H1 (cell line): ENCODE data around the gene FOXO1. TPM values are rescaled to one million over a fixed set of nuclear protein-coding genes. Genes with fewer than 3 reads are reported as not detected.

Source experiments
- CTCF ChIA-PET: fragments of 300-600 bp; sonication (Branson Sonifier 250); formaldehyde crosslinking; loops from one replicate; lab custom pipeline; 2021; ENCODE audit not compliant: partially characterized antibody; lab: Charles Lee
- POLR2A ChIA-PET: fragments of 300-600 bp; sonication (Branson Sonifier 250); formaldehyde crosslinking; loops from one replicate; lab custom pipeline; 2021; ENCODE audit warnings: inconsistent platforms; ENCODE audit not compliant: partially characterized antibody; lab: Charles Lee
- DNase-seq, 2 experiments: peaks; one replicate each; pipeline versions ENCODE4 v3.0.0 to v3.0.0-alpha.2; 2010 to 2022; ENCODE audit warnings: low spot score in 2 of 2, low read depth in 1 of 2, mixed read lengths in 1 of 2
- FAIRE-seq: peaks from 2 replicates; lab custom pipeline; 2011; peaks lifted over from hg19 to GRCh38; lab: Jason Lieb, UNC
- H2AFZ ChIP-seq: 2 replicates; pipeline ENCODE4 v1.8.1; 2012; ENCODE audit warnings: low read length, inconsistent platforms
- H2AK5ac ChIP-seq: 2 replicates; pipeline ENCODE4 v1.6.1; 2013; ENCODE audit warnings: low read depth, low read length
- H2BK120ac ChIP-seq: replicated peaks from 2 replicates; pipeline ENCODE3; 2013; ENCODE audit warnings: low read depth, low read length, inconsistent platforms
- H2BK12ac ChIP-seq: 2 replicates; pipeline ENCODE4 v1.6.1; 2013; ENCODE audit warnings: low read depth, low read length
- H2BK15ac ChIP-seq: 2 replicates; pipeline ENCODE4 v1.6.1; 2013; ENCODE audit warnings: low read length
- H2BK20ac ChIP-seq: 2 replicates; pipeline ENCODE4 v1.6.1; 2013; ENCODE audit warnings: low read length
- H2BK5ac ChIP-seq: 2 replicates; pipeline ENCODE4 v1.6.1; 2013; ENCODE audit warnings: low read depth, low read length
- H3K14ac ChIP-seq: 2 replicates; pipeline ENCODE4 v1.6.1; 2013; ENCODE audit warnings: inconsistent platforms; ENCODE audit not compliant: insufficient read length
- H3K18ac ChIP-seq: 2 replicates; pipeline ENCODE4 v1.6.1; 2013; ENCODE audit warnings: low read length; ENCODE audit errors: extremely low read depth
- H3K23ac ChIP-seq: 2 replicates; pipeline ENCODE4 v1.6.1; 2013; ENCODE audit warnings: inconsistent platforms; ENCODE audit not compliant: insufficient read length
- H3K23me2 ChIP-seq: 2 replicates; pipeline ENCODE4 v1.6.1; 2013; ENCODE audit warnings: low read depth, low read length
- H3K27ac ChIP-seq: 2 replicates; pipeline ENCODE4 v1.6.1; 2011; ENCODE audit warnings: low read depth, low read length, inconsistent platforms
- H3K27me3 ChIP-seq, 4 experiments: replicated peaks in 1 of 4; 1 replicate in 1 of 4; 2 replicates in 3 of 4; pipeline versions ENCODE4 v1.6.1 to v1.8.1; 2011 to 2013; ENCODE audit warnings: low read length in 3 of 4, mild to moderate bottlenecking in 3 of 4, inconsistent platforms in 2 of 4, mixed read lengths in 2 of 4, moderate library complexity in 1 of 4; ENCODE audit not compliant: control insufficient read depth in 3 of 4, insufficient read depth in 3 of 4; ENCODE audit errors: extremely low read depth in 1 of 4
- H3K36me3 ChIP-seq, 4 experiments: 2 replicates each; pipeline versions ENCODE4 v1.6.1 to v1.8.1; 2011 to 2013; ENCODE audit warnings: mild to moderate bottlenecking in 4 of 4, low read length in 3 of 4, moderate library complexity in 2 of 4, control low read depth in 1 of 4, inconsistent platforms in 1 of 4; ENCODE audit not compliant: insufficient read depth in 4 of 4, control insufficient read depth in 2 of 4
- H3K4ac ChIP-seq: replicated peaks from 2 replicates; pipeline ENCODE3; 2013; ENCODE audit warnings: low read length, low read depth, mixed read lengths, inconsistent platforms; ENCODE audit not compliant: insufficient read length
- H3K4me1 ChIP-seq, 4 experiments: replicated peaks in 1 of 4; 1 replicate in 1 of 4; 2 replicates in 3 of 4; pipeline versions ENCODE4 v1.6.1 to v1.8.1; 2011 to 2013; ENCODE audit warnings: low read length in 3 of 4, inconsistent platforms in 2 of 4, mixed read lengths in 1 of 4; ENCODE audit not compliant: insufficient read depth in 4 of 4, control insufficient read depth in 3 of 4
- H3K4me2 ChIP-seq, 2 experiments: 2 replicates each; pipeline versions ENCODE4 v1.6.1 to v1.8.1; 2011 to 2013; ENCODE audit warnings: low read depth in 2 of 2, low read length in 2 of 2, control low read depth in 1 of 2, inconsistent platforms in 1 of 2, mild to moderate bottlenecking in 1 of 2; ENCODE audit not compliant: insufficient read depth in 1 of 2
- H3K4me3 ChIP-seq, 4 experiments: fragments of 200-600, 300-600 bp in 1 of 4; sonication (generic), shearing (Covaris generic), sonication (Bioruptor Twin) in 1 of 4; 2 replicates each; pipeline versions ENCODE4 v1.5.1 to v1.8.1; 2011 to 2016; ENCODE audit warnings: low read length in 4 of 4, low read depth in 3 of 4, control low read depth in 2 of 4, inconsistent platforms in 2 of 4, mild to moderate bottlenecking in 2 of 4, mixed read lengths in 1 of 4, moderate library complexity in 1 of 4; ENCODE audit not compliant: insufficient read depth in 2 of 4; ENCODE audit errors: extremely low read depth in 1 of 4
- H3K56ac ChIP-seq: replicated peaks from 2 replicates; pipeline ENCODE3; 2013; ENCODE audit warnings: low read depth, mild to moderate bottlenecking, mixed read lengths, low read length, inconsistent platforms; ENCODE audit not compliant: insufficient read length
- H3K79me1 ChIP-seq: 2 replicates; pipeline ENCODE4 v1.6.1; 2013; ENCODE audit warnings: low read depth, low read length, control low read depth
- H3K79me2 ChIP-seq, 2 experiments: 2 replicates each; pipeline versions ENCODE4 v1.6.1 to v1.8.1; 2012 to 2013; ENCODE audit warnings: low read length in 2 of 2, mild to moderate bottlenecking in 2 of 2, inconsistent platforms in 1 of 2; ENCODE audit not compliant: insufficient read depth in 2 of 2, control insufficient read depth in 1 of 2
- H3K9ac ChIP-seq, 4 experiments: replicated peaks in 1 of 4; 1 replicate in 1 of 4; 2 replicates in 3 of 4; pipeline versions ENCODE4 v1.6.1 to v1.8.1; 2011 to 2013; ENCODE audit warnings: low read depth in 3 of 4, low read length in 3 of 4, control low read depth in 2 of 4, mild to moderate bottlenecking in 2 of 4, moderate library complexity in 2 of 4, inconsistent platforms in 1 of 4; ENCODE audit errors: extremely low read depth in 1 of 4
- H3K9me3 ChIP-seq, 2 experiments: 2 replicates each; pipeline versions ENCODE4 v1.6.1 to v1.8.1; 2012 to 2013; ENCODE audit warnings: mild to moderate bottlenecking in 2 of 2, moderate library complexity in 2 of 2, control low read depth in 1 of 2, inconsistent platforms in 1 of 2, low read depth in 1 of 2, low read length in 1 of 2, mixed read lengths in 1 of 2; ENCODE audit not compliant: insufficient read depth in 2 of 2
- H4K20me1 ChIP-seq, 2 experiments: replicated peaks in 1 of 2; 2 replicates each; pipeline versions ENCODE3 to v1.8.1; 2011 to 2013; ENCODE audit warnings: inconsistent platforms in 2 of 2, low read length in 2 of 2, mild to moderate bottlenecking in 1 of 2; ENCODE audit not compliant: insufficient read depth in 2 of 2, control insufficient read depth in 1 of 2
- H4K5ac ChIP-seq: 2 replicates; pipeline ENCODE4 v1.6.1; 2013; ENCODE audit warnings: low read length, low read depth, mixed read lengths, inconsistent platforms; ENCODE audit not compliant: insufficient read length
- H4K8ac ChIP-seq: 2 replicates; pipeline ENCODE4 v1.8.0; 2013; ENCODE audit warnings: mild to moderate bottlenecking, moderate library complexity, low read length, inconsistent platforms; ENCODE audit not compliant: insufficient read depth; ENCODE audit errors: extremely low read depth
- H4K91ac ChIP-seq: replicated peaks from 2 replicates; pipeline ENCODE3; 2013; ENCODE audit warnings: low read length, mixed read lengths, inconsistent platforms; ENCODE audit not compliant: insufficient read length
- TAF1 ChIP-seq: IDR thresholded peaks from 2 replicates; pipeline ENCODE4 v1.6.1; 2011; ENCODE audit warnings: mild to moderate bottlenecking, low read depth, low read length
- TBP ChIP-seq: IDR thresholded peaks from 2 replicates; pipeline ENCODE4 v1.6.1; 2011; ENCODE audit warnings: low read depth, low read length, improper control_type of control experiment
- WGBS, 2 experiments: shearing (Covaris generic) in 1 of 2; methylation state at CpG; one replicate each; pipeline versions ENCODE4 v1.1.6 to v1.1.7; 2013 to 2015; ENCODE audit warnings: low lambda C conversion rate in 2 of 2, mixed read lengths in 2 of 2, inconsistent platforms in 1 of 2, low coverage in 1 of 2, missing lambda C conversion rate in 1 of 2; ENCODE audit not compliant: insufficient replicate concordance in 2 of 2, insufficient coverage in 1 of 2, insufficient read length in 1 of 2; ENCODE audit errors: extremely low coverage in 1 of 2, missing lambda C conversion rate in 1 of 2; 5-methylcytosine and 5-hydroxymethylcytosine counted together
- polyA plus RNA-seq, 7 experiments: library from polyadenylated mRNA; depleted of rRNA in 3 of 7; stranded (reverse) in 5 of 7; unstranded in 2 of 7; fragments of >200 nt in 5 of 7; fragments of 200-250 nt in 2 of 7; gene quantifications; 1 replicate in 5 of 7; 2 replicates in 1 of 7; 4 replicates in 1 of 7; pipeline versions ENCODE4 v1.2.1 to v1.2.3, GENCODE V29; 2011 to 2013; ENCODE audit warnings: missing spikeins in 2 of 7, mixed read lengths in 2 of 7
- total RNA-seq: library from RNA; stranded (reverse); fragmentation: NEBNext Ultra II Directional; extraction: Animal tissue kit (Norgen Biotek cat#: 25700); gene quantifications from 2 replicates; pipeline ENCODE4 v1.2.1, GENCODE V29; 2021

FOXO1 gene
- total and polyA plus RNA-seq, 2 of the 8 experiments (the other 6 are each of a cell fraction or from before 2014, with no cell fraction given): 35.3 to 56.9 TPM

DNA sequence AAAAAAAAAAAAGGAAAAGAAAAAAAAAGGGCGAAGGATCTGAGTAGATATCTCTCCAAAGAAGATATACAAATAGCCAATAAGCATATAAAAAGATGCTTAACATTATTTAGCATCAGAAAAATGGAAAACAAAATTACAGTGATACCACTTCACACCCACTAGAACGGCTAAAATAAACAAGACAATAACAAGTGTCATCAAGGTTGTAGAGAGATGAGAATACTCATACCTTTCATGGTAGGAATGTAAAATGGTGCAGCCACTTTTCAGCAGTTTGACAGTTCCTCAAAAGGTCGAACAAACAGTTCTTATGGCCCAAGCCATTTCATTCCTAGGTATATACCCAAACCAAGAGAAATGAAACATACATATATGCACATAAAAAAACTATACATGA, 33.5 kb downstream of the FOXO1 start:
- no peak overlapping the region for H4K5ac ChIP-seq
- peaks cover 13 to 98% of the 10 kb centered on the region in 2 experiments for H3K79me2 ChIP-seq
- no peak overlapping the region for H2BK20ac ChIP-seq
- no peak overlapping the region for H3K27ac ChIP-seq
- H2BK12ac ChIP-seq: no peak overlapping the region
- no peaks in the 10 kb centered on the region for H3K27me3 ChIP-seq
- H2BK15ac ChIP-seq: no peak overlapping the region
- no peak overlapping the region for H2AK5ac ChIP-seq
- H3K23ac ChIP-seq: no peak overlapping the region
- TF ChIP-seq TAF1 (no peak), TBP (no peak)
- TF ChIP-seq, all 59 proteins: peak for 0
- Histone ChIP-seq H3K4ac (no peak overlapping the region), H3K56ac (no peak overlapping the region), H4K91ac (no peak overlapping the region), H3K79me1 (peaks cover 9% of the 10 kb centered on the region), H2BK120ac (no peak overlapping the region), H3K18ac (no peak overlapping the region), H3K9me3 (no peaks in the 10 kb centered on the region), H2BK5ac (no peak overlapping the region), H4K8ac (no peak overlapping the region), H4K20me1 (peaks cover 14 to 30% of the 10 kb centered on the region in 2 experiments), H3K4me2 (no peak overlapping the region), H3K14ac (no peak overlapping the region), H3K23me2 (no peaks in the 10 kb centered on the region; the same call in 1 of the 2 replicates), H3K4me3 (no peak overlapping the region), H2AFZ (no peak overlapping the region), H3K9ac (no peak overlapping the region), H3K36me3 (no peaks in the 10 kb centered on the region; a peak in 1 of 8 replicates), H3K4me1 (peaks cover 2 to 14% (median 7%) of the 10 kb centered on the region in 4 experiments; a peak in 6 of 7 replicates)
- CTCF ChIA-PET: no interaction called here
- DNase-seq: no peak
- 89% methylated on average over 3 of the region's 3 CpGs; no CpG with 5 or more reads in 1 of the 2 experiments for WGBS, 2 experiments
- POLR2A ChIA-PET: no interaction called here
- no peak for FAIRE-seq
